HG02885 (cell line): ENCODE results near the gene THOC6.

Source experiments
- ATAC-seq: cut with Tn5 transposase; IDR thresholded peaks from one replicate; pipeline ENCODE4 v1.9.1; 2021; ENCODE audit warnings: mild to moderate bottlenecking; ENCODE audit not compliant: unreplicated experiment, poor library complexity

The THOC6 gene

GRCh38 chr16:2990891-2991290, 32.9 kb upstream of the THOC6 start:
- no peak for ATAC-seq

- no peak for ATAC-seq
These were observed 32.1 kb upstream of the THOC6 start for GRCh38 chr16:2991566-2992261.

GRCh38 chr16:2992383-2993081, 31.3 kb upstream of the THOC6 start:
- no peak for ATAC-seq

- no peak for ATAC-seq
These were observed 27.5 kb upstream of the THOC6 start for GRCh38 chr16:2996298-2996697.

GRCh38 chr16:2999929-3000328, 23.9 kb upstream of the THOC6 start:
- ATAC-seq = no peak

GRCh38 chr16:3000540-3000939, 23.3 kb upstream of the THOC6 start:
- no peak for ATAC-seq

GRCh38 chr16:3001316-3001715, 22.5 kb upstream of the THOC6 start:
- ATAC-seq = no peak

GRCh38 chr16:3003582-3004270, 20.1 kb upstream of the THOC6 start:
- peak; percentile 97 for ATAC-seq

GRCh38 chr16:3004319-3004718, 19.5 kb upstream of the THOC6 start:
- ATAC-seq = peak; percentile 16

- no peak for ATAC-seq
These were observed 19.0 kb upstream of the THOC6 start for GRCh38 chr16:3004781-3005284.

- ATAC-seq = no peak
These were observed 16.5 kb upstream of the THOC6 start for GRCh38 chr16:3007059-3007956.

GRCh38 chr16:3007957-3008689, 15.7 kb upstream of the THOC6 start:
- no peak for ATAC-seq

- no peak for ATAC-seq
These were observed 15.2 kb upstream of the THOC6 start for GRCh38 chr16:3008690-3009037.

- ATAC-seq = no peak
These were observed 14.1 kb upstream of the THOC6 start for GRCh38 chr16:3009568-3010390.

GRCh38 chr16:3010510-3010909, 13.3 kb upstream of the THOC6 start:
- ATAC-seq = no peak

GRCh38 chr16:3012246-3012645, 11.6 kb upstream of the THOC6 start:
- no peak for ATAC-seq

- ATAC-seq = no peak
These were observed 10.9 kb upstream of the THOC6 start, which contains the start of gene CLDN9 for GRCh38 chr16:3012828-3013420. TSS of gene CLDN9 (plus strand) at chr16:3012923. CDS start at chr16:3013363, 440 bp downstream.

GRCh38 chr16:3013491-3013951, 10.3 kb upstream of the THOC6 start:
- ATAC-seq = no peak
